Measurements from ENCODE around the gene GBP1.
"Not testable (repeated sequence)": the region's sequence is repeated elsewhere in the genome, so short reads cannot be mapped to it uniquely, and the experiment has no call there.

GBP1 gene

DNA sequence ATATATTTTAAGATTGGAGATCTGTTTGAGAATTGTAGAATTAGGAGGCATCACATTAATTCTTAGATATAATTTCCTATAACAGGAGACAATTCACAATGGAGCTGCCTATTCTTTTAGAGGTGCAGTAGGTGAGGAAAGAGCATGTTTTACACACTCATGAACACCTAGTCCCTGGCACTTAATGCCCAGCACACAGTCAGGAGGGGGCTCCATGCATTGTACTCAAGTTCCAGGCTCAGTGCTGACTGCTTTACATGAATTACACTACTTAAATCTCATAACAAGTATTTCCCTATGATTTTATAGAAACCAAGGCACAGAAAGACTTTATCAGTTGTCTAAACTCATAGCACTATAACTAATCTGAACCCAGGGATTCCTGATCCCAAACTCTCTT lies 42.0 kb downstream of the GBP1 start:
- TF ChIP-seq, protein P1, sequence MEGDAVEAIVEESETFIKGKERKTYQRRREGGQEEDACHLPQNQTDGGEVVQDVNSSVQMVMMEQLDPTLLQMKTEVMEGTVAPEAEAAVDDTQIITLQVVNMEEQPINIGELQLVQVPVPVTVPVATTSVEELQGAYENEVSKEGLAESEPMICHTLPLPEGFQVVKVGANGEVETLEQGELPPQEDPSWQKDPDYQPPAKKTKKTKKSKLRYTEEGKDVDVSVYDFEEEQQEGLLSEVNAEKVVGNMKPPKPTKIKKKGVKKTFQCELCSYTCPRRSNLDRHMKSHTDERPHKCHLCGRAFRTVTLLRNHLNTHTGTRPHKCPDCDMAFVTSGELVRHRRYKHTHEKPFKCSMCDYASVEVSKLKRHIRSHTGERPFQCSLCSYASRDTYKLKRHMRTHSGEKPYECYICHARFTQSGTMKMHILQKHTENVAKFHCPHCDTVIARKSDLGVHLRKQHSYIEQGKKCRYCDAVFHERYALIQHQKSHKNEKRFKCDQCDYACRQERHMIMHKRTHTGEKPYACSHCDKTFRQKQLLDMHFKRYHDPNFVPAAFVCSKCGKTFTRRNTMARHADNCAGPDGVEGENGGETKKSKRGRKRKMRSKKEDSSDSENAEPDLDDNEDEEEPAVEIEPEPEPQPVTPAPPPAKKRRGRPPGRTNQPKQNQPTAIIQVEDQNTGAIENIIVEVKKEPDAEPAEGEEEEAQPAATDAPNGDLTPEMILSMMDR (conservative IDR thresholded peaks at IDR 0.05) = no peak
- TF ChIP-seq ZFX (IDR thresholded peaks at IDR 0.05) = no peak
- H3K27ac ChIP-seq = no peak overlapping the region

GRCh38 chr1:89022167-89022959 lies 42.6 kb downstream of the GBP1 start, which contains the start of gene GBP3:
Gene GBP3 (minus strand): TSS chr1:89022866. CDS start chr1:89020721, 2,145 bp downstream.
- no peak within 1 kb of the TSS for H3K27ac ChIP-seq
- TF ChIP-seq, protein P1 (conservative IDR thresholded peaks at IDR 0.05) = no peak
- TF ChIP-seq ZFX (IDR thresholded peaks at IDR 0.05) = no peak

GRCh38 chr1:89018318-89018717 lies 46.7 kb downstream of the GBP1 start:
- H3K27ac ChIP-seq = not testable (repeated sequence)

- TF ChIP-seq, protein P1 (conservative IDR thresholded peaks at IDR 0.05) = no peak
- TF ChIP-seq ZFX (IDR thresholded peaks at IDR 0.05) = no peak
- no peak overlapping the region for H3K27ac ChIP-seq
Measured at GRCh38 chr1:89008511-89008910, 56.5 kb downstream of the GBP1 start.

DNA sequence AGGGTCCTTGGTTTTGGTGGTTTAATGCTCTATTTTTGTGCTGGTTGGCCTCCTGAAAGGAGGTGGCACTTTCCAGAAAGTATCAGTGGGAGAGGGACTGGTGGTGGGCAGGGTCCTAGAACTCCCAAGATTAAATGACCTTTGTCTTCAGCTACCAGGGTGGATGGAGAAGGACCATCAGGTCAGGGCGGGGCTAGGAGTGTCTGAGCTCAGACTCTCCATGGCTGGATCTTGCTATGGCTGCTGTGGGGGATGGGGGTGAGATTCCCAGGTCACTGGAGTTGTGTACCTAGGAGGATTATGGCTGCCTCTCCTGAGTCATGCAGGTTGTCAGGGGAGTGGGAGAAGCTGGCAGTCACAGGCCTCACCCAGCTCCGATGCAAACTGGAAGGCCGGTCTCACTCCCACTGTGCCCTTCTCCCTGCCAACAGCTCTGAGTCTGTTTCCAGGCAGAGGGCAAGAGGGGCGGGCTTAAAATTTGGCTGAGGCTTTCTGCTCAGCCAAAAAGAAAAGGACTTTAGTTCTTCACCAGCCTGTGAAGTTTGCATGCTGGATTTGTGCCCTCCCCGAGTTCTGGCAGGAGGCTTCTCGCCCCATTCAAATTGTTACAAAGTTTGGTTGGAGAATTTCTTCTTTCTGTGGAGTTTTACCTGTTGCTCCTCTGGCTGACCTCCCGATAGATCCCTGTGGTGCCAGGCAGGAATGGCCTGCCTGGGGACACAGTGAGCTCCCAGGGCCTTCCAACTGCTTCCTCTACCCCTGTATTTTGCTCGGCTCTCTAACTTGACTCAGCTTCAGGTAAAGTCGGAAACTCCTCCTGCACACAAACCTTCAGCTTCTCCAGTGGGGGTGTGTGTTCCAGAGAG lies 59.5 kb downstream of the GBP1 start:
- TF ChIP-seq ZFX (IDR thresholded peaks at IDR 0.05) = no peak
- TF ChIP-seq, protein P1 (conservative IDR thresholded peaks at IDR 0.05) = no peak
- no peak overlapping the region; the same call in 1 of the 2 replicates for H3K27ac ChIP-seq

Measured in C4-2B (cell line).